Loucy (cell line): ENCODE measurements around the gene RANBP3L.

Experiments used
- CTCF ChIP-seq: fragments of 200-600 bp; sonication (generic); conservative IDR thresholded peaks from 2 replicates; pipeline ENCODE4 v1.5.1; 2014; ENCODE audit warnings: mild to moderate bottlenecking, antibody characterized with exemption, low read length
- EZH2phosphoT487 ChIP-seq: fragments of 200-600 bp; IDR thresholded peaks from 2 replicates; pipeline ENCODE4 v1.6.1; 2018; ENCODE audit warnings: antibody characterized with exemption, mild to moderate bottlenecking, moderate library complexity, borderline replicate concordance

DNA sequence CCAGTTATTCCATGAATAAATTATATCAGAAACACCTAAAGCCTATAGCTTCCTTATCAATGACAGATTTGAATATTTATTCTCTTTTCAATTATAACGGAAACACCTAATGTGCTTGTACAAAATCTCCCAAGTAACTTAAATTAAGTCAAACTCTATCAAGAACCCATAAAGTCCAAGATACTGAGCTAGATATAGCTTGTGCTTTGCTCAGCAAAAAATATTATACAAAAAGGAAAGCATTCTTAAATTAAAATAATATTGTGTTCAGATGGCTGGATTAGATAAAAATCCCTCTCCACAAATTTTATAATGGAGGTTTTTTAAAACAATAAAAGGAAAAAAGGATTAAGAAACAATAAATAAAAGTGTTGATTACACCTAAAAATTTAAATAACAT is 83.7 kb downstream of the RANBP3L start:
- TF ChIP-seq CTCF (no peak), EZH2phosphoT487 (no peak)
